Fibroblast of the aortic adventitia (primary cell): ENCODE results near the gene NPY4R. TPM values are rescaled to one million over a fixed set of nuclear protein-coding genes. Genes with fewer than 3 reads are reported as not detected.
"Not testable (repeated sequence)": the region's sequence is repeated elsewhere in the genome, so short reads cannot be mapped to it uniquely, and the experiment has no call there.

Source experiments
- DNase-seq: peaks from one replicate; pipeline ENCODE4 v3.0.0-alpha.2; 2010; ENCODE audit warnings: low read depth
- H3K4me3 ChIP-seq: 2 replicates; pipeline ENCODE4 v1.5.1; 2011; ENCODE audit warnings: low read depth, mild to moderate bottlenecking, control low read depth, low read length, moderate library complexity
- total RNA-seq: library from RNA; depleted of rRNA; stranded (reverse); fragments of >200 nt; gene quantifications from 2 replicates; pipeline ENCODE4 v1.2.3, GENCODE V29; 2012; ENCODE audit warnings: low replicate concordance

Gene NPY4R
- total RNA-seq, 1 donor, result not detected

- not testable (repeated sequence) for H3K4me3 ChIP-seq, DNase-seq
These were observed 46.0 kb downstream of the NPY4R start for GRCh38 chr10:46419570-46420379.

GRCh38 chr10:46418283-46418682, 47.5 kb downstream of the NPY4R start:
- not testable (repeated sequence) for H3K4me3 ChIP-seq

GRCh38 chr10:46415291-46415690, 50.5 kb downstream of the NPY4R start:
- DNase-seq, H3K4me3 ChIP-seq: not testable (repeated sequence)

More at GRCh38 chr10:46418283-46418682, 47.5 kb downstream of the NPY4R start:
- DNase-seq, result not testable (repeated sequence)

- DNase-seq, result not testable (repeated sequence)
These were observed 53.1 kb downstream of the NPY4R start for GRCh38 chr10:46412665-46413064.

GRCh38 chr10:46411123-46411522, 54.6 kb downstream of the NPY4R start:
- not testable (repeated sequence) for H3K4me3 ChIP-seq, DNase-seq

More at GRCh38 chr10:46412665-46413064, 53.1 kb downstream of the NPY4R start:
- H3K4me3 ChIP-seq, result not testable (repeated sequence)

Other genes starting within 250 kb of the NPY4R start
- gene ANTXRL, start 179.0 kb downstream of the NPY4R start, total RNA-seq, result not detected in 2 replicates
- 1.2 TPM in 1 of 2 replicates, not detected in the other for gene ANXA8L1, start 90.2 kb downstream of the NPY4R start, total RNA-seq
- gene GPRIN2, start 90.7 kb upstream of the NPY4R start, total RNA-seq, result not detected in 2 replicates
- gene SYT15, start 113.2 kb upstream of the NPY4R start, total RNA-seq, result under 0.01 and 0.41 TPM in 2 replicates